K562 (cell line): ENCODE data around the gene ZNF451. TPM values are rescaled to one million over a fixed set of nuclear protein-coding genes. Genes with fewer than 3 reads are reported as not detected.

Experiments used
- AFF4 ChIP-seq: sonication (generic); formaldehyde crosslinking; IDR thresholded peaks from 2 replicates; pipeline ENCODE4 v1.8.0; 2023; ENCODE audit warnings: mild to moderate bottlenecking, missing genetic modification reagents
- BRD4 ChIP-seq: fragments of 200-600 bp; sonication (generic); IDR thresholded peaks from 2 replicates; pipeline ENCODE4 v1.6.1; 2017; ENCODE audit warnings: inconsistent platforms
- CBFB ChIP-seq: sonication (generic); formaldehyde crosslinking; IDR thresholded peaks from 2 replicates; pipeline ENCODE4 v1.4.0; 2020; ENCODE audit warnings: mild to moderate bottlenecking, missing genetic modification reagents
- CBX3 ChIP-seq, 2 experiments: IDR thresholded peaks; 1 replicate in 1 of 2; 2 replicates in 1 of 2; pipeline ENCODE4 v1.6.1; 2012; ENCODE audit warnings: inconsistent platforms in 2 of 2, low read length in 2 of 2, borderline replicate concordance in 1 of 2, control low read depth in 1 of 2
- CHAMP1 ChIP-seq: fragments of 450-650 bp; IDR thresholded peaks from 2 replicates; pipeline ENCODE4 v1.6.1; 2016; ENCODE audit warnings: mild to moderate bottlenecking
- DNMT1 ChIP-seq: fragments of 450-650 bp; IDR thresholded peaks from 2 replicates; pipeline ENCODE4 v1.6.1; 2016; ENCODE audit warnings: antibody characterized with exemption, mild to moderate bottlenecking
- E2F3 ChIP-seq: fragments of 250-450 bp; sonication (Bioruptor Pico); IDR thresholded peaks from 2 replicates; pipeline ENCODE4 v1.4.0; 2020; ENCODE audit warnings: mild to moderate bottlenecking
- FOSL1 ChIP-seq: fragments of 200-800 bp; sonication (Bioruptor generic); conservative IDR thresholded peaks from 2 replicates; pipeline ENCODE4 v1.6.1; 2016; ENCODE audit warnings: missing genetic modification characterization, missing compliant biosample characterization
- FOXA1 ChIP-seq: fragments of 450-650 bp; IDR thresholded peaks from 2 replicates; pipeline ENCODE4 v1.6.1; 2016; ENCODE audit warnings: mild to moderate bottlenecking, borderline replicate concordance
- FOXA3 ChIP-seq, 2 experiments: fragments of 450-650 bp in 1 of 2; sonication (generic) in 1 of 2; formaldehyde crosslinking; IDR thresholded peaks in 1 of 2; conservative IDR thresholded peaks in 1 of 2; 2 replicates each; pipeline versions ENCODE4 v1.4.0 to v1.8.0; 2020 to 2022; ENCODE audit warnings: mild to moderate bottlenecking in 2 of 2, missing genetic modification reagents in 1 of 2
- GABPA ChIP-seq: fragments of 200-800 bp; sonication (Bioruptor generic); conservative IDR thresholded peaks from 2 replicates; pipeline ENCODE4 v1.6.1; 2016; ENCODE audit warnings: low read depth, missing genetic modification characterization, missing compliant biosample characterization
- LEF1 ChIP-seq: fragments of 450-650 bp; IDR thresholded peaks from 2 replicates; pipeline ENCODE4 v1.6.1; 2016; ENCODE audit warnings: mild to moderate bottlenecking
- MTA2 ChIP-seq: fragments of 450-650 bp; IDR thresholded peaks from 2 replicates; pipeline ENCODE4 v1.6.1; 2016; ENCODE audit warnings: low read depth
- PRMT5 ChIP-seq: sonication (generic); formaldehyde crosslinking; IDR thresholded peaks from 2 replicates; pipeline ENCODE4 v1.5.0; 2020; ENCODE audit warnings: missing genetic modification reagents
- PTRF ChIP-seq: fragments of 450-650 bp; IDR thresholded peaks from 2 replicates; pipeline ENCODE4 v1.6.1; 2016; ENCODE audit warnings: mild to moderate bottlenecking, missing genetic modification characterization, missing compliant biosample characterization
- RCOR1 ChIP-seq, 2 experiments: IDR thresholded peaks; 2 replicates each; pipeline ENCODE4 v1.6.1; 2012; ENCODE audit warnings: low read depth in 2 of 2, low read length in 2 of 2, borderline replicate concordance in 1 of 2, improper control_type of control experiment in 1 of 2
- RHOXF2B ChIP-seq: fragments of 250-450 bp; sonication (Bioruptor Pico); conservative IDR thresholded peaks from 2 replicates; pipeline ENCODE4 v1.5.1; 2021
- TCF3 ChIP-seq: sonication (generic); formaldehyde crosslinking; IDR thresholded peaks from 2 replicates; pipeline ENCODE4 v1.4.0; 2020; ENCODE audit warnings: mild to moderate bottlenecking, missing genetic modification reagents
- TEAD4 ChIP-seq, 2 experiments: sonication (generic) in 1 of 2; formaldehyde crosslinking in 1 of 2; IDR thresholded peaks; 2 replicates each; pipeline versions ENCODE4 v1.6.1 to v1.8.0; 2012 to 2022; ENCODE audit warnings: borderline replicate concordance in 1 of 2, inconsistent platforms in 1 of 2, low read length in 1 of 2, mild to moderate bottlenecking in 1 of 2, missing genetic modification reagents in 1 of 2
- XRCC5 ChIP-seq: fragments of 200-400 bp; formaldehyde crosslinking; IDR thresholded peaks from 2 replicates; pipeline ENCODE4 v1.6.1; 2017; ENCODE audit warnings: low read depth, mild to moderate bottlenecking, low read length
- ZFPM2 ChIP-seq: fragments of 250-450 bp; sonication (Bioruptor Pico); IDR thresholded peaks from 2 replicates; pipeline ENCODE4 v1.5.1; 2022; ENCODE audit warnings: mild to moderate bottlenecking
- ZNF140 ChIP-seq: fragments of 250-450 bp; sonication (Bioruptor Pico); IDR thresholded peaks from 2 replicates; pipeline ENCODE4 v1.8.0; 2021; ENCODE audit warnings: moderate library complexity, mild to moderate bottlenecking, inconsistent platforms
- ZNF354B ChIP-seq: fragments of 250-450 bp; sonication (Bioruptor Pico); IDR thresholded peaks from 2 replicates; pipeline ENCODE4 v1.4.0; 2020
- ZNF445 ChIP-seq: fragments of 250-450 bp; sonication (Bioruptor Pico); IDR thresholded peaks from 2 replicates; pipeline ENCODE4 v1.4.0; 2020; ENCODE audit warnings: low read depth, mild to moderate bottlenecking, moderate library complexity
- ZNF507 ChIP-seq: conservative IDR thresholded peaks from 2 replicates; pipeline ENCODE4 v1.6.1; 2017; ENCODE audit warnings: missing genetic modification characterization, missing compliant biosample characterization
- polyA plus RNA-seq, 8 experiments: library from polyadenylated mRNA; depleted of rRNA in 4 of 8; stranded (reverse) in 5 of 8; unstranded in 3 of 8; fragments of >200 nt; fragmentation: Nextera tagmentation in 2 of 8; fragmentation: Illumina TruSeq in 1 of 8; extraction: Ambion mirVana in 2 of 8; extraction: Trizol in 1 of 8; gene quantifications; 2 replicates each; pipeline versions ENCODE4 v1.2.1 to v1.2.3, GENCODE V29; 2011 to 2014; ENCODE audit warnings: inconsistent platforms in 1 of 8, missing spikeins in 1 of 8
- total RNA-seq, 7 experiments: library from RNA; depleted of rRNA in 6 of 7; stranded (reverse); fragments of >200 nt in 6 of 7; fragmentation: Illumina TruSeq in 2 of 7; extraction: Trizol in 2 of 7; gene quantifications; 2 replicates each; pipeline versions ENCODE4 v1.2.1 to v1.2.3, GENCODE V29; 2011 to 2021; ENCODE audit warnings: low replicate concordance in 1 of 7

The ZNF451 gene
- total and polyA plus RNA-seq, 9 of the 15 experiments (the other 6 are each of a cell fraction or from before 2014, with no cell fraction given), result 16.1 to 74.3 (median 38.3) TPM

- no peak for TF ChIP-seq AFF4 (CRISPR knock-in tag)
- TF ChIP-seq PRMT5, result no peak
- no peak for TF ChIP-seq CBFB (CRISPR knock-in tag)
- TF ChIP-seq FOXA3 (CRISPR knock-in tag; conservative IDR thresholded peaks at IDR 0.05 in 1 of 2, IDR thresholded peaks at IDR 0.05 in 1 of 2), result peak; percentile 82 to 87; a peak in 3 of 4 replicates
- TF ChIP-seq ZNF354B (CRISPR knock-in tag), result no peak
- no peak for TF ChIP-seq ZNF507 (tag)
- TF ChIP-seq DNMT1, result no peak
- TF ChIP-seq GABPA, result no peak
- peak; percentile 85 for TF ChIP-seq LEF1
- no peak for TF ChIP-seq BRD4
- TF ChIP-seq RCOR1 (IDR thresholded peaks at IDR 0.05; ENCODE audit: borderline replicate concordance in 1 of 2, low read depth in 2 of 2, low read length in 2 of 2), result peak in 1 of 2 experiments; percentile 31; a peak in 1 of 4 replicates
- peak; percentile 57 for TF ChIP-seq TCF3 (CRISPR knock-in tag)
- peak; percentile 70 for TF ChIP-seq TEAD4 (IDR thresholded peaks at IDR 0.05; ENCODE audit: low read length)
- TF ChIP-seq TEAD4 (CRISPR knock-in tag; IDR thresholded peaks at IDR 0.05; ENCODE audit: borderline replicate concordance), result no peak
- no peak for TF ChIP-seq FOSL1 (tag)
- TF ChIP-seq XRCC5, result no peak
- TF ChIP-seq ZNF445 (CRISPR knock-in tag), result no peak
- TF ChIP-seq E2F3 (CRISPR knock-in tag), result no peak
- peak in 1 of 2 experiments; percentile 63; a peak in 2 of 3 replicates for TF ChIP-seq CBX3 (IDR thresholded peaks at IDR 0.05; ENCODE audit: borderline replicate concordance in 1 of 2, low read length in 2 of 2)
- TF ChIP-seq MTA2, result peak; percentile 52; the same call in 1 of the 2 replicates
- no peak for TF ChIP-seq RHOXF2B
- peak; percentile 37; the same call in 1 of the 2 replicates for TF ChIP-seq FOXA1
- no peak for TF ChIP-seq ZFPM2 (CRISPR knock-in tag)
- TF ChIP-seq CHAMP1, result peak; percentile 15; the same call in 1 of the 2 replicates
- TF ChIP-seq ZNF140 (CRISPR knock-in tag), result no peak
- no peak for TF ChIP-seq PTRF (tag)
Measured at GRCh38 chr6:57069920-57070331, 20.1 kb upstream of the ZNF451 start (continued).
